Measurements from ENCODE around the gene CAPG.

Gene CAPG

DNA sequence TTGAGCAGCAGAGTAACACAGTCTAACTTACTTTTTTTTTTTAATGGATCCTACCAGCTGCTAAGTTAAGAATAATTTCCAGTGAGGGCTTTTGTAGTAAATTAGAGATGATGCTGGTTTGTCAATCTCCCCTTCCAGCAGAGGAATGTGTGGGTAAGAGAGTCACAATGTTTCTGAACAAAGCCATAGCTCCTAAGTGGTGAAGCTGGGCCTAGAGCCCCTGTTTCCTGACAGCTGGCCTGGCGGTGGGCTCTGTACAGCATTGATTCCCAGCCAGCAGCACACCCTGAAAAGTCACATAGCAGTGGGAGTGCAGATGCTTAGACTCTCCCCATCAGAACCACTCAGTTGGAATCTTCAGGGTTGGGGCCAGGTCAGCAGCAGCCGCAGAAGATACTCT is 24.4 kb downstream of the CAPG start:
- TF ChIP-seq GATA3 (IDR thresholded peaks at IDR 0.05; ENCODE audit: low read depth, low read length), result no peak
- no peak for TF ChIP-seq GATA2 (IDR thresholded peaks at IDR 0.05; ENCODE audit: low read depth, low read length)

DNA sequence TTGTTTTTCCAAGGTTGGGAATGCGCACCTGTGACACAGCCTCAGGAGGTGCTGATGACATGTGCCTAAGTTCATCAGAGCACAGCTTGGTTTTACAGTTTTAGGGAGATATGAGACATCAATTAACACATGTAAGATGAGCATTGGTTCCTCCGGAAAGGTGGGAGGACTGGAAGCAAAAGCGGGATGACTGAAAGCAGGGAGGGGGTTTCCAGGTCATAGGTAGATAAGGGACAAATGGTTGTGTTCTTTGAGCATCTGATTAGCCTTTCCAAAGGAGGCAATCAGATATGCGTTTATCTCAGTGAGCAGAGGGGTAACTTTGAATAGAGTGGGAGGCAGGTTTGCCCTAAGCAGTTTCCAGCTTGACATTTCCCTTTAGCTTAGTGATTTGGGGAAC is 26.3 kb downstream of the CAPG start:
- no peak for TF ChIP-seq GATA3 (IDR thresholded peaks at IDR 0.05; ENCODE audit: low read depth, low read length)
- no peak for TF ChIP-seq GATA2 (IDR thresholded peaks at IDR 0.05; ENCODE audit: low read depth, low read length)

DNA sequence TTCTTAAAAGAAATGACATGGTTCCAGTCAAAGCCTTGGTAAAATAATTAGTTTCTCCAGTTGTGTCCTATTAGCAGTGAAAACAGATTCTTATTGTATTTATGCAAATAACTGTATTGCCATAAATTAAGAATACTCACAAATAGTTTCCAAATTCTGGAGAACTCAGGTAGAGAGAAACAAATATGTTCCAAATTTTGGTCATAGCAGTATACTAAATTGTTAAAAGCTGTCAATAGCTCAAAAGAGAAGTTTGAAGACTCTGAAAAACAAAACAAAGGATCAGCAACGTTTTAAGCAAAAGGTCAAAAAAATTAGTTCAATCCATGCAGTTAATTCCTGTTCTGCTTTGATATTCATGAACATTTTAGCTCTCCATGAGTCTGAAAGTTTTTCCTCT is 30.1 kb downstream of the CAPG start:
- TF ChIP-seq GATA2 (IDR thresholded peaks at IDR 0.05; ENCODE audit: low read depth, low read length) (no peak), GATA3 (IDR thresholded peaks at IDR 0.05; ENCODE audit: low read depth, low read length) (no peak)

DNA sequence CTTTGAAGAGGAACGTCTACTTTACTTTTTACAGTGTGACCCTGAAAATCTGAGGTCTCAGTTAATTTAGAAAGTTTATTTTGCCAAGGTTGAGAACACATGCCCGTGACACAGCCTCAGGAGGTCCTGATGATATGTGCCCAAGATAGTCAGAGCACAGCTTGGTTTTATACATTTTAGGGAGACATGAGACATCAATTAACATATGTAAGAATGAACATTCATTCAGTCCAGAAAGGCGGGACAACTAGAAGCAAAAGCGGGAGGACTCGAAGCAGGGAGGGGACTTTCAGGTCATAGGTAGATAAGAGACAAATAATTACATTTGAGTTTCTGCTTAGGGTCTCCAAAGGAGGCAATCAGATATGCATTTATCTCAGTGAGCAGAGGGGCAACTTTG is 31.9 kb downstream of the CAPG start:
- no peak for TF ChIP-seq GATA2 (IDR thresholded peaks at IDR 0.05; ENCODE audit: low read depth, low read length)
- no peak for TF ChIP-seq GATA3 (IDR thresholded peaks at IDR 0.05; ENCODE audit: low read depth, low read length)

DNA sequence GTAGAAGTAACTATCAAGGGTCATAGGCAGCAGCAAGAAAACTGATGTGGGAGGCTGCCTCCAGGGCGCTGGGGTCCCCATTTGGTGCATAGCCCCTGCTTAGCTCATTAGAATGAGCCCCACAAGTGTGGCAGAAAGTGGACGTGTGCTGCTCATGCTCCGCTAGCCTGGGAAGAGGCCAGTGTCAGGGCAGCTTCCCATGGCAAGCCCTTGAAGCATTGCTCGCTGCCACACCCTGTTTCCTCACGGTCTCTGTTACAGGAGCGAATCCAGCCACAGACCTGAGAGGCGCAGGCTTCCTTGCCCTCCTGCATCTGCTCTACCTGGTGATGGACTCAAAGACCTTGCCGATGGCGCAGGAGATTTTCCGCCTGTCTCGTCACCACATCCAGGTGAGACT is 33.1 kb downstream of the CAPG start:
- TF ChIP-seq GATA2 (IDR thresholded peaks at IDR 0.05; ENCODE audit: low read depth, low read length), result no peak
- TF ChIP-seq GATA3 (IDR thresholded peaks at IDR 0.05; ENCODE audit: low read depth, low read length), result no peak

DNA sequence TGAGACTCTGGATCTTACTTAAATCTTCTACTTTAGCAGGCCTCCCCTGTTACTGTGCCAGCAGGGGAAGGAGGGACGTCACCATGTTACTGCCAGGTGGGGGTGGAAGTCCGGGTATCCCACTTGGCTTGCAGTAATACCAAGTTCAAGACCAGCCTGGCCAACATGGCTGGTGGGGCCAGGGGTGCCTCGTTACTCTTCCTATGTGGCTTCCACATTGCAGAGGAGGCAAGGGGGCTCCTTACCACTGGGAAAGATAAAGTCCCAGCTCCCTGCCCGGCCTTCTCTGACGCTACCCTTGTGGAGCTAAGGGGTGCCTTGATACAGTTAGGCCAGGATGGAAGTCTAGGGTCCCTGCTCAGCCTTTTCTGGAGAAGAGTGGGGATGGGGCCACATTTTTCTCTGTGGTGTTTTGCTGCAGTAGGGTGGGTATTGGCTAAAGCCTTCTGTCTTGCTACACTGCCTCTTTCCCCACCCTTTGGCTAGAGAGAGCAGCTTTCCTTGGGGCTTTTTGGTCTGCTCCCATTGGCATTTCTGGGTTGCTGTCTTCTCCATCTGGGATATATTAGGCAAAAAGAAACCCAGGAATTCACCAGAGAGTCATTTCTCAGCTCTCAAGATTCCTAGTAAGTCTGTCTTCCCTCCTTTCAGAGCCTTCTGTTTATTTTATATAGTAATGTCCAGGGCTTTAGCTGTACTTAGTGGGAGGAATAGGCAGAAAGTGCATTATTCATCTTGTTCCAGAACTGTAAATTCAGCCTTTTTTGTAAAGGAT is 33.7 kb downstream of the CAPG start:
- TF ChIP-seq GATA2 (IDR thresholded peaks at IDR 0.05; ENCODE audit: low read depth, low read length) (no peak), GATA3 (IDR thresholded peaks at IDR 0.05; ENCODE audit: low read depth, low read length) (no peak)

DNA sequence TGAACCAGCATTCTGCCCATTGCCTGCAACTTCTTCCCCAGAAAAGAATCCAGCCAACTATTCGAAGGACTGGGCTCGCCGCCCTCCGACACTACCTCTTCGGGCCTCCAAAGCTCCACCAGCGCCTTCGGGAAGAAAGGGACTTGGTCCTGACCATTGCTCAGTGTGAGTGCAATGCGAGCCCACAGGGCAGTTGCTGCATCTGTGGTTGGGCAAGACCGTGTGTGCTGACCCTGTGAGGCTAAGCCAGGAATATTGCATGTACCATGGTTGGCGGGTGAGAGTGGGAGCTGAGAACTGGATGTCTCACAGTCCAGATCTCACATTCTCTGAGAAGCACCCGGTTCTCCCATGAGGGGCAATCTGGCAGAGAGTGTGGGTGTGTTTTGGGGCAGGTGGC is 39.1 kb downstream of the CAPG start:
- TF ChIP-seq GATA3 (IDR thresholded peaks at IDR 0.05; ENCODE audit: low read depth, low read length) (no peak), GATA2 (IDR thresholded peaks at IDR 0.05; ENCODE audit: low read depth, low read length) (no peak)

DNA sequence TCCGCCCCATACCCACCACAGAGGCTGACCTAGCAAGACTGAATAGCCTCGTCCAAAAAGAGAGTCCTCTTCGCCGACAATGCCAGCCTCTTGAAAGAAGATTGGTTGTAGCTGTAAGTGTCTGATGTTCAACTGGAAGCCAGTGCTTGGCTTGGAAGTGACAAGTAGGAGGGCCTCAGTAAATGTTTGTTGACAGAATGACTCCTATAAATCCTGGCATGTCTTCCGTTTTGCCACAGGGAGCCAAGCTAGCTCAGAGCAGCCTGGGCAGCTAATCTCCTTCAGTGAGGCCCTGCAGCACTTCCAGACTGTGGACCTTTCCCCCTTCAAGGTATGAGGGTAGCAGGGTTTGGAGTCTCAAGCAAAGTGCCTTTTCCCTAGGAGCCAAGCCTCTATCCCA is 40.7 kb downstream of the CAPG start:
- TF ChIP-seq GATA3 (IDR thresholded peaks at IDR 0.05; ENCODE audit: low read depth, low read length), result no peak
- TF ChIP-seq GATA2 (IDR thresholded peaks at IDR 0.05; ENCODE audit: low read depth, low read length), result no peak

DNA sequence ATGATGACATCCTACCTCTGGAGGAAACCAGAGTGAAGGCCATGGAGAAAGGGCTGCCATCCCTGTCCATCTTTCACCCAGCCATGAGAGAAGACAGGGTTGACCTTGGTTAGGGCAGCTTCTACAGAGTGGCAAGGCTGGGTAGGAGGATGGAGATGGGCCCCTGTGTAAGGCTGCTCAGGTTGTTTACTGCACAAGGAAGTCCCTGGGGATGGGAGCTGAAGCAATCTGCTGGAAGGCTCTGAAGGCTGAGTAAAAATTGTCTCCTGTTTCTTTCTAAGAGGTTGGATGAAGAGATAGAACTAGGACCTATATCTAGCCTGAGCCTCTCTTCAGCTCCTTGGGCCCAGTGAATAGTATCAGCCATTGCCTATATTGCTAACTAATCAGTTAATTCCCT is 41.2 kb downstream of the CAPG start:
- TF ChIP-seq GATA2 (IDR thresholded peaks at IDR 0.05; ENCODE audit: low read depth, low read length), result no peak
- no peak for TF ChIP-seq GATA3 (IDR thresholded peaks at IDR 0.05; ENCODE audit: low read depth, low read length)

DNA sequence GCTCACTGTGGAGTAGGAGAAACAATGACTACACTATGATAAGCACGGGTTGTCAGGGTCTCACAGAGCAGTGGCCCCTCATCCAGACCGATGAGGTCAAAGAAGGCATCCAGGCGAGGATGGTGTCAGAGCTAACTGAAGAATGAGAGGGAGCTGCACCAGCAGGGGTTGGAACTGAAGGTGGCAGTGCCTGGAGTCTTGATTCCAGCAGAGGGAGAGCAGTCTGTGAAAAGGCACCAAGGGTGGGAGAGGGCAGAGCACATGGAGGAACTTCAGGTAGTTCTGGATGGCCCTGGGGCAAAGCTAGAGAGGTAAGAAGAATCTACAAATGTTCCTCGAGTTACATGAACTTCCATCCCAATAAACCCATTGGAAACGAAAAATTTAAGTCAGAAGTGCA is 43.0 kb downstream of the CAPG start:
- no peak for TF ChIP-seq GATA2 (IDR thresholded peaks at IDR 0.05; ENCODE audit: low read depth, low read length)

DNA sequence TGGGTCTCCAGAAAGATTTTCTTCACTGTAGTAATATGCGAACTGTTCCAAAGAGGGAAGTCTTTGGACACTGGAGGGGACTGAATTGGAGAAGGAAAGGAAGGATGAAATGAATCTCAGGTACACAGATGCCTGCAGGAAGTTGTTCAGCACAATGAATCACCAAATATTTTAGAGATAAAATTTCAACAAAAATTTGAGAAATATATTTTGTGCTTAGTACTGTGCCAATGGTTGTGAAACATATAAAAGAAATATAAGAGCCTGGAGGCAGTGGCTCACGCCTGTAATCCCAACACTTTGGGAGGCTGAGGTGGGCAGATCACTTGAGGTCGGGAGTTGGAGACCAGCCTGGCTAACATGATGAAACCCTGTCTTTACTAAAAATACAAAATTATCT is 52.4 kb downstream of the CAPG start:
- no peak for TF ChIP-seq GATA2 (IDR thresholded peaks at IDR 0.05; ENCODE audit: low read depth, low read length)
- TF ChIP-seq GATA3 (IDR thresholded peaks at IDR 0.05; ENCODE audit: low read depth, low read length), result no peak

DNA sequence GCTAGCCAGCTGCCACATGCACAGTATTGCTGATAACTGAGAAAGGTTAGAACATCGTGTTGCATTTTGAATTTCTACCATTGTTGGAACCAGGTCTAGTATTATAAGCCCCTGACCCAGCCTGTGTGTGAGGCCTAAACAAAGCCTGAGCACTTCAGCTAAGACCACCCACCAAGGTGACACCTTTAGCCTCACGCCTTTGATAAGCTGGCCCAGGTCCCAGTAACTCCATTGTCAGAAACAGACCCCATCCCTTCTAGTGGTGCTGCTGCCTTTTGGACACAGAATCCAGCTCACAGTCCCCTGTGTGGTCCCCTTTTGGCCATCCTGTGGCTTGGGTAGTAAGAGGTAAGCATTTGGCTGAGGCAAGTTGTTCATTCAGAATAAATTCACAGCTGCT is 54.0 kb downstream of the CAPG start:
- TF ChIP-seq GATA2 (IDR thresholded peaks at IDR 0.05; ENCODE audit: low read depth, low read length), result no peak
- TF ChIP-seq GATA3 (IDR thresholded peaks at IDR 0.05; ENCODE audit: low read depth, low read length), result no peak

DNA sequence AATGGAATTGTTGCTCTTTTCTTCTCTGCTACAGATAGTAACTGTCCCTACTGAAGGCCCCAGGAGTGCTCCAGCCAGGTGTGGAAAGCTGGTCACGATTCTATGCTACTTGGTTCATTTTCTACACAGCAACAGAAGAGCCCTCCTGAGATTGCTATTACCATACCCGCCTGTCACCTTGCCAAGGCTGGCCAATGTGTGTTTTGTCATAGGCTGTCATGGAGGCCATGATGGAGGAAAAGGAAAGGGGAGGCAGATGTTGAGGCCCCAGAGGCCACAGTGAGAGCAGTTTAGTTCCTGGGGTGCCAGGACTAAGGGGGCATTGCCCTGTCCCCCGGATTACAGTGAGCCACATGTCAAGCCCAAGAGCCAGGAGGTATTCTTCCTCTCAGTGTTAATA is 54.6 kb downstream of the CAPG start:
- no peak for TF ChIP-seq GATA2 (IDR thresholded peaks at IDR 0.05; ENCODE audit: low read depth, low read length)
- TF ChIP-seq GATA3 (IDR thresholded peaks at IDR 0.05; ENCODE audit: low read depth, low read length), result no peak

DNA sequence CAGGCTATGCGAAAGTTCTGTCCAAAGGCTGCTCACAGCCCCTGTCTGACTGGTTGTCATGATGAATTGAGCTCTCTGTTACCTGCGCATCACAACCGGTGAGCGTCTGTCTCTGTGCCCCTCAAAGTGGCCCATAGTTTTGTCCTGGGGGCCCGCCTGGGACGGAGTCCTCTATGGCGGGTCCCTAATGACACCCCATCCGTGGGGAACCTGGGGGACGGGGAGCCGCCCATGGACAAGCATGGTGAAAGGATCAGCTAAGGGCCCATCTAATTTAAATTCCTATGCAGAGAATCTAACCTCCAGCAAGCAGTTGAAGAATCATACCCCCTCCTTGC is 55.1 kb downstream of the CAPG start:
- no peak for TF ChIP-seq GATA3 (IDR thresholded peaks at IDR 0.05; ENCODE audit: low read depth, low read length)
- TF ChIP-seq GATA2 (IDR thresholded peaks at IDR 0.05; ENCODE audit: low read depth, low read length), result no peak

DNA sequence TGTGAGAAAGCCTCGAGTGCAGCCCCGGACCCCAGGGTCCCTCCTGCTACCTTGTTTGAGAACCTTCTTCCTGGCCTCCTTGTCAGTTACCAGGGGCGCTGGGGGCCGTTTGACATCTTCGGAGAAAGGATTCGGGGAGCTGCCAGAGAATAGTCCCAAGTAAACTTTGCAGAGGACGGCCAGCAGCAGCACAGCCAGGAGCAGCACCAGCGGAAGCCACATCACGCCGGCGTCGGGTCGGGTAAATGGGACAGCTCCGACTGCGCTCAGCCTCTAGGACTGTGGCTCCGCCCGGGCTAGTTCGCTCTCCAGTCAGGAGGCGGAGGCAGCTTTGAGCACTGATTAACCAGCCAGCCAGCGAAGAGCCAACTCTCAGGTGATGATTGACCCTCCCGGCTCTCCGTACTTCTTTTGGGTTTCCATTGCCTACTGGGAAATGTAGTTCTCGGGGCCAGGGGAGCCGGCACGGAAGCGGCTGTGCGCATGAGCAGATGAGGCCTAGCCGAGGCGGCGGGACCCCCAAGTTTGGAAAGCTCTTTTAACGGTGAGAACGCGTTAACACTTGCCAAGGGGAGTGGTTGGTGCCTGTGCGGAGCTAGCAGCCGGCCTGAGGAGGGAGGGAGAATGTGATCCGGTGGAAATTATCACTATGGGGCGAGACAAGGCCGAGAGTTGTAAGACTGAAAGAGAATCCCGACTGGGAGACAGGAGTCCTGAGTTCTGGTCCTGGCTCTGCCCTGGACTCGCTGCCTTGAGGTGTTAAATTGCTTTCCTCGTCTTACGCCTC is 55.7 kb downstream of the CAPG start, which contains the start of the genes ELMOD3 and RETSAT:
Gene ELMOD3, plus strand, starts transcription at position 484 of the 787 bp plus-strand sequence. CDS start 2,430 bp downstream, outside the sequence.
Gene RETSAT, minus strand, starts transcription at position 243 of the 787 bp plus-strand sequence. Its CDS starts 21 bp downstream, at position 222.
- no peak; the same call in 1 of the 2 replicates for TF ChIP-seq GATA2 (IDR thresholded peaks at IDR 0.05; ENCODE audit: low read depth, low read length)
- TF ChIP-seq GATA3 (IDR thresholded peaks at IDR 0.05; ENCODE audit: low read depth, low read length), result no peak
